OCI-LY3 (cell line): Measurements from ENCODE around the gene SPAM1.

Experiments used
- H2AFZ ChIP-seq: fragments of 200-600, 300-600 bp; shearing (Covaris generic); 2 replicates; pipeline ENCODE4 v1.6.0; 2014; ENCODE audit warnings: antibody characterized with exemption, low read depth, low read length
- H3K27ac ChIP-seq: fragments of 200-600, 300-600 bp; sonication (generic); 2 replicates; pipeline ENCODE4 v1.5.1; 2014; ENCODE audit warnings: mild to moderate bottlenecking, low read length, moderate library complexity, mixed read lengths
- H3K27me3 ChIP-seq: fragments of 200-600, 300-600 bp; sonication (generic); 2 replicates; pipeline ENCODE4 v1.6.1; 2014; ENCODE audit warnings: low read depth, low read length, mixed read lengths
- H3K36me3 ChIP-seq: fragments of 200-600, 300-600 bp; sonication (generic); replicated peaks from 2 replicates; pipeline ENCODE3; 2014; ENCODE audit warnings: low read depth, low read length, mixed read lengths
- H3K4me1 ChIP-seq: fragments of 300-600, 200-600 bp; sonication (generic); 2 replicates; pipeline ENCODE4 v1.6.1; 2014; ENCODE audit warnings: low read length, mixed read lengths
- H3K4me2 ChIP-seq: fragments of 200-600, 300-600 bp; sonication (generic); 2 replicates; pipeline ENCODE4 v1.6.1; 2014; ENCODE audit warnings: low read length, mixed read lengths
- H3K4me3 ChIP-seq: fragments of 300-600, 200-600 bp; sonication (generic); 2 replicates; pipeline ENCODE4 v1.5.1; 2014; ENCODE audit warnings: antibody characterized with exemption, mild to moderate bottlenecking, low read length, moderate library complexity
- H3K79me2 ChIP-seq: fragments of 300-600, 200-600 bp; shearing (Covaris generic); 2 replicates; pipeline ENCODE4 v1.6.1; 2014; ENCODE audit warnings: mild to moderate bottlenecking, low read length, mixed read lengths
- H3K9ac ChIP-seq: fragments of 300-600, 200-600 bp; shearing (Covaris generic); 2 replicates; pipeline ENCODE4 v1.6.0; 2014; ENCODE audit warnings: mild to moderate bottlenecking, low read length, moderate library complexity
- H3K9me3 ChIP-seq: fragments of 200-600, 300-600 bp; shearing (Covaris generic); 2 replicates; pipeline ENCODE4 v1.6.1; 2014; ENCODE audit warnings: low read length, mixed read lengths; ENCODE audit not compliant: insufficient read depth
- H4K20me1 ChIP-seq: fragments of 200-600, 300-600 bp; sonication (generic); 2 replicates; pipeline ENCODE4 v1.6.1; 2016; ENCODE audit warnings: low read length, mixed read lengths; ENCODE audit not compliant: insufficient read depth
- EZH2phosphoT487 ChIP-seq: fragments of 200-600 bp; shearing (Covaris generic); IDR thresholded peaks from 2 replicates; pipeline ENCODE4 v1.6.1; 2018; ENCODE audit warnings: antibody characterized with exemption, mixed run types, low read depth
- TF ChIP-seq, protein P1 (sequence below): fragments of 200-600, 300-600 bp; sonication (generic); IDR thresholded peaks from 2 replicates; pipeline ENCODE4 v1.5.1; 2014; ENCODE audit warnings: antibody characterized with exemption, low read length, low read depth

Gene SPAM1

GRCh38 chr7:123972831-123973230 lies 47.8 kb downstream of the SPAM1 start:
- Histone ChIP-seq H3K4me2 (no peak overlapping the region), H3K9me3 (no peaks in the 10 kb centered on the region), H3K27ac (no peak overlapping the region), H3K9ac (no peak overlapping the region), H3K4me1 (no peaks in the 10 kb centered on the region), H3K27me3 (no peaks in the 10 kb centered on the region), H4K20me1 (no peaks in the 10 kb centered on the region), H3K36me3 (no peaks in the 10 kb centered on the region), H2AFZ (no peak overlapping the region), H3K79me2 (no peaks in the 10 kb centered on the region), H3K4me3 (no peak overlapping the region)
- TF ChIP-seq, protein P1, sequence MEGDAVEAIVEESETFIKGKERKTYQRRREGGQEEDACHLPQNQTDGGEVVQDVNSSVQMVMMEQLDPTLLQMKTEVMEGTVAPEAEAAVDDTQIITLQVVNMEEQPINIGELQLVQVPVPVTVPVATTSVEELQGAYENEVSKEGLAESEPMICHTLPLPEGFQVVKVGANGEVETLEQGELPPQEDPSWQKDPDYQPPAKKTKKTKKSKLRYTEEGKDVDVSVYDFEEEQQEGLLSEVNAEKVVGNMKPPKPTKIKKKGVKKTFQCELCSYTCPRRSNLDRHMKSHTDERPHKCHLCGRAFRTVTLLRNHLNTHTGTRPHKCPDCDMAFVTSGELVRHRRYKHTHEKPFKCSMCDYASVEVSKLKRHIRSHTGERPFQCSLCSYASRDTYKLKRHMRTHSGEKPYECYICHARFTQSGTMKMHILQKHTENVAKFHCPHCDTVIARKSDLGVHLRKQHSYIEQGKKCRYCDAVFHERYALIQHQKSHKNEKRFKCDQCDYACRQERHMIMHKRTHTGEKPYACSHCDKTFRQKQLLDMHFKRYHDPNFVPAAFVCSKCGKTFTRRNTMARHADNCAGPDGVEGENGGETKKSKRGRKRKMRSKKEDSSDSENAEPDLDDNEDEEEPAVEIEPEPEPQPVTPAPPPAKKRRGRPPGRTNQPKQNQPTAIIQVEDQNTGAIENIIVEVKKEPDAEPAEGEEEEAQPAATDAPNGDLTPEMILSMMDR, result no peak
- no peak for TF ChIP-seq EZH2phosphoT487

- Histone ChIP-seq H3K9me3 (no peaks in the 10 kb centered on the region), H3K4me1 (no peaks in the 10 kb centered on the region), H3K27ac (no peak overlapping the region), H3K79me2 (no peaks in the 10 kb centered on the region), H4K20me1 (no peaks in the 10 kb centered on the region), H3K27me3 (no peaks in the 10 kb centered on the region), H2AFZ (no peak overlapping the region), H3K36me3 (no peaks in the 10 kb centered on the region), H3K4me2 (no peak overlapping the region), H3K4me3 (no peak overlapping the region), H3K9ac (no peak overlapping the region)
- TF ChIP-seq, protein P1, result no peak
- no peak for TF ChIP-seq EZH2phosphoT487
These were observed 49.4 kb downstream of the SPAM1 start for GRCh38 chr7:123974326-123974908.

GRCh38 chr7:123975084-123975483 lies 50.0 kb downstream of the SPAM1 start:
- Histone ChIP-seq H3K36me3 (no peaks in the 10 kb centered on the region), H2AFZ (no peak overlapping the region)

DNA sequence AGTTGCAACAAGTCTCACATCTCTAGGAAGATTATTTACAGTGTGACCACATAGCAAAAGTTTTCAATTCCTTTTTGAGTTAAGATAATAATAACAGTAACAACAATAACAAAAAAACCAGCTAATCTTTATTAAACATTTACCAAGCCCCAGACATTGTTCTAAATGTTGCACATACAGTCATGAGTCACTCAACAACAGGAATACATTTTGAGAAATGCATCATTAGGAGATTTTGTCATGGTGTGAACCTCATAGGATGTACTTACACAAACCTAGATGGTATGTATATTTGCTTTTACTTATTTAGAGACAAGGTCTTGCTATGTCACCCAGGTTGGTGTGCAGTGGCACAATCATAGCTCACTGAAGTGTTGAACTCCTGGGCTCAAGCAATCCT lies 52.0 kb downstream of the SPAM1 start:
- no peaks in the 10 kb centered on the region for H3K4me1 ChIP-seq
- no peak overlapping the region for H3K27ac ChIP-seq
- H3K9me3 ChIP-seq, result no peaks in the 10 kb centered on the region
- H3K27me3 ChIP-seq, result no peaks in the 10 kb centered on the region
- TF ChIP-seq, protein P1, result no peak
- no peak for TF ChIP-seq EZH2phosphoT487
- no peaks in the 10 kb centered on the region for H4K20me1 ChIP-seq
- H3K9ac ChIP-seq, result no peak overlapping the region
- H3K79me2 ChIP-seq, result no peaks in the 10 kb centered on the region
- no peak overlapping the region for H3K4me3 ChIP-seq
- no peak overlapping the region for H3K4me2 ChIP-seq
- H3K36me3 ChIP-seq, result no peaks in the 10 kb centered on the region
- no peak overlapping the region for H2AFZ ChIP-seq

More at GRCh38 chr7:123975084-123975483, 50.0 kb downstream of the SPAM1 start:
- Histone ChIP-seq H3K27me3 (no peaks in the 10 kb centered on the region), H3K9me3 (no peaks in the 10 kb centered on the region), H3K4me2 (no peak overlapping the region), H3K9ac (no peak overlapping the region), H3K79me2 (no peaks in the 10 kb centered on the region), H4K20me1 (no peaks in the 10 kb centered on the region), H3K4me3 (no peak overlapping the region), H3K27ac (no peak overlapping the region), H3K4me1 (no peaks in the 10 kb centered on the region)
- TF ChIP-seq EZH2phosphoT487, result no peak
- TF ChIP-seq, protein P1, result no peak
